ENCODE measurements around the gene SBK2.
A peak's percentile ranks its signal among the peaks of the same experiment; 100 is the strongest.

Gene SBK2

DNA sequence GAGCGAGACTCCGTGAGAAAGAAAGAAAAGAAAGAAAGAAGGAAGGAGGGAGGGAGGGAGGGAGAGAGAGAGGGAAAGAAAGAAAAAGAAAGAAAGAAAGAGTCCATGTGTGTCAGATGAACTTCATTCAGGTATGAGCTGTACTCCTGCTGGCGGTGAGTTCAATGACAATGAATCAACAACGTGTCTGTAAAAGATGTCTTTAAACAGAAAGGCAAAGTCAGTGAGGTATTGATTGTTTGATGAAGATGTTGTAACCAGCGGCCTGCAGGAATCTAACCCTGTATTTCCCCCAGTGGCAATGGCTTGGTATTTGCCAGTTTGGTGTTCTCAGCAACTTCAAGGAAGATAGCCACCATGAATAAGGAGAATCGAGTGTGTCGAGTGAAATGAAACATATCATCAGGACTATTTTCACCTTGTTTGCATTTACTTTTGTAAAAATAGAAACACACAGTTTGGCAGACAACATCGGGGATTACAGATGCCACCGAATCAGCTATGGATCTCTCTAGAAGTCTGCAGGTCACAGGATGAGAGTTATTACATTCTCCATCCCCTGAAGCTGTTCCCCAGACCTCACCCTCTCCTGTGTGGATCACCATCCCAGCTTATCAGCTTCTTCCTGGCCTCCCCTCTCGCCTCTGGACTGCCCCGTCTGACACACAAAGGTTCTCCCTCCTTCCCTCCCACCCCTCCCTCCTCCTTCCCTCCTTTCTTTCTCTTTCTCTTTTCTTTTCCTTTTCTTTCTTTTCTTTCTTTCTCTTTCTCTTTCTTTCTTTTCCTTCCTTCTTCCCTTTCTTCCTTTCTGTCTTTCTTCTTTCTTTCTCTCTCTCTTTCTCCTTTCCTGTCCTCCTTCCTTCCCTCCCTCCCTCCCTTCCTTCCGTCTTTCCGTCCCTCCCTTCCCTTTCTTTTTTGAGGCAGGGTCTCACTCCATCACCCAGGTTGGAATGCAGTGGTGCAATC is 16.6 kb upstream of the SBK2 start:
- FAIRE-seq (no peak), DNase-seq (ENCODE audit: insufficient read length, low spot score) (no peak)
- TF ChIP-seq, protein P1, sequence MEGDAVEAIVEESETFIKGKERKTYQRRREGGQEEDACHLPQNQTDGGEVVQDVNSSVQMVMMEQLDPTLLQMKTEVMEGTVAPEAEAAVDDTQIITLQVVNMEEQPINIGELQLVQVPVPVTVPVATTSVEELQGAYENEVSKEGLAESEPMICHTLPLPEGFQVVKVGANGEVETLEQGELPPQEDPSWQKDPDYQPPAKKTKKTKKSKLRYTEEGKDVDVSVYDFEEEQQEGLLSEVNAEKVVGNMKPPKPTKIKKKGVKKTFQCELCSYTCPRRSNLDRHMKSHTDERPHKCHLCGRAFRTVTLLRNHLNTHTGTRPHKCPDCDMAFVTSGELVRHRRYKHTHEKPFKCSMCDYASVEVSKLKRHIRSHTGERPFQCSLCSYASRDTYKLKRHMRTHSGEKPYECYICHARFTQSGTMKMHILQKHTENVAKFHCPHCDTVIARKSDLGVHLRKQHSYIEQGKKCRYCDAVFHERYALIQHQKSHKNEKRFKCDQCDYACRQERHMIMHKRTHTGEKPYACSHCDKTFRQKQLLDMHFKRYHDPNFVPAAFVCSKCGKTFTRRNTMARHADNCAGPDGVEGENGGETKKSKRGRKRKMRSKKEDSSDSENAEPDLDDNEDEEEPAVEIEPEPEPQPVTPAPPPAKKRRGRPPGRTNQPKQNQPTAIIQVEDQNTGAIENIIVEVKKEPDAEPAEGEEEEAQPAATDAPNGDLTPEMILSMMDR (IDR thresholded peaks at IDR 0.05; ENCODE audit: insufficient read depth, missing control alignments) = no peak

DNA sequence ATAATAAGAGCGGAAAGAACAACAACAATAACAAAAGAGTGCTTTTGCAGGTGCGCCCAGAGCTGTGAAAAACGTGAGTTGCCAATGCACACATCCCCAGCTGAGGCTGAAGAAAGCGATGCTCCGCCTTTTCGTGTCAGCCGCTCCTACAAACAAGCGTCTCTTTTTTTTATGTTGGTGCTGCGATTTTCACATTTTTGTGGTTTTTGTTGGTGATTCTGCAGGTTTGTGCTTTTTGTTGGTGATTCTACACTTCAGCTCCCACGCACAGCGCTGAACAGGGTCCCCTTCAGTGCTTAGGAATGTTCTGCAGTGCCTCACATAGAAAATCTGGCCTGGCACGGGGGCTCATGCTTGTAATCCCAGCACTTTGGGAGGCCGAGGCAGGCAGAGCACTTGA is 15.7 kb upstream of the SBK2 start:
- TF ChIP-seq, protein P1 (IDR thresholded peaks at IDR 0.05; ENCODE audit: insufficient read depth, missing control alignments) = no peak
- DNase-seq (ENCODE audit: insufficient read length, low spot score) = no peak
- FAIRE-seq = no peak

DNA sequence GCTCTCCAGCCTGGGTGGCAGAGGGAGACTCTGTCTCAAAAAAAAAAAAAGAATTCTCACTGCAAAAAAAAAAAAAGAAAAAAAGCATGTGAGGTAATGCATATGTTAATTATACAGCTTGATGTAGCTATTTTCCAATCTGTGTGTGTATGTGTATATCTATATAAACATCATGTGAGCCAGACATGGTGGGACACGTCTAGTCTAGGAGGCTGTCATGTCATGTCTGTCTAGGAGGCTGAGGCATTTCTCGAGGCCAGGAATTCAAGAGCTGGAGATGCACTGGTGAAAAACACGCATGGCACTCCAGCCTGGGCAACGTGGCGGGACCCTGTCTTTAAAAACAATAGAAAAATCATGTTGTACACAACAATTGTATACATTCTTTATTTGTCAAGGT is 15.3 kb upstream of the SBK2 start:
- DNase-seq (ENCODE audit: insufficient read length, low spot score) (no peak), FAIRE-seq (no peak)
- TF ChIP-seq, protein P1 (IDR thresholded peaks at IDR 0.05; ENCODE audit: insufficient read depth, missing control alignments) = no peak

DNA sequence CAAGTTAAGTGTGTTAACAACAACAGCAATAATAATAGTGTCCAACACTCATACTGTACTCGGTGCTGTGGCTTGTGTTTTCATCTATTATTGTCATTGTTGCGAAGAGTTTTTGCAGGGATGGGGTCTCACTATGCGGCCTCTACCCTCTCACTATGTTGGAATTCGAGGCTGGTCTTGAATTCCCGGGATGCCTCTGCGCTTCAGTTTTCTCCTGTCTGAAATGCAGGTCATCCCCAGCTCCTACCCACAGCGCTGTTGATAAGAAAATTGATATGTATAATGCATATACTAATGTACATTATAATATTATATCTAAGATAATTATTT is 13.4 kb upstream of the SBK2 start:
- FAIRE-seq (no peak), DNase-seq (ENCODE audit: insufficient read length, low spot score) (no peak)
- TF ChIP-seq, protein P1 (IDR thresholded peaks at IDR 0.05; ENCODE audit: insufficient read depth, missing control alignments) = no peak

DNA sequence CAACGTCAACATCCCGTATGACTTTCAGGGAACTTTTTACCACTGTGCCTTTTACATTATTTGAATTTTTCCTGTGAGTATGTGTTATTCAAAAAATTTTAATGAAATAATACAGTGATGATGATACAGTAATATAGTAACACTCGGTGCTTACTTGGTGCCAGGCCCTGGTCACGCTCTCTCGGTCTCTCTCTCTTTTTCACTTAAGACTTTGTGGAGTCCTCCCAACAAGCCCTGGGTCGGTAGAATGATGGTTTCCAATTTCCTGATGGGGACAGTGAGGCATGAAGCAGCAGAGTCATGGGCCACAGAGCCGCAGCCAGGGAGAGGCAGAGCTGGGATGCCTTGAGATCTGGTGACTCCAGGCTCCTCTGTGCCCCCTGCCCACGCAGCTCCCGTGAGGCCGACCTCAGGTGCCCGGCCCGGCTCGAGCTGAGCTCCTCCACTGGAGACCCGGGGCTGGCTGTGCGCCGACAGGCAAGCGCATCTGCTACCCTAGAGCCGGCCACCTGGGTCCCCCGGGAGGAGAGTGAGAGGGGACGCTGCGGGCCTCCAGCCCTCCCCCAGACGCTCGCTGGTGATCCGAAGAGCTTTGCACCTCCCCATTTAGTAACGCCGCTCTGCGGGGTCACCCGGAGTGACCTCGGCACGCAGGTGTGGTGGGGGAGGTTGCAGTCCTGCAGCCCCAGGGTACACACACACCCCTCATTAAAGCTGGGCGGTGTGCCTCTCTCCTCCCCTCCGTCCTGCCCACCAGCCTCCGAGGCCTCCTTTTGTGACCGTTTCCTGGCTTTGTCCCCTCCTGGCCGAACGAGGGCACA is 12.8 kb upstream of the SBK2 start:
- DNase-seq (ENCODE audit: insufficient read length, low spot score) = no peak
- no peak for FAIRE-seq
- TF ChIP-seq, protein P1 (IDR thresholded peaks at IDR 0.05; ENCODE audit: insufficient read depth, missing control alignments) = no peak

DNA sequence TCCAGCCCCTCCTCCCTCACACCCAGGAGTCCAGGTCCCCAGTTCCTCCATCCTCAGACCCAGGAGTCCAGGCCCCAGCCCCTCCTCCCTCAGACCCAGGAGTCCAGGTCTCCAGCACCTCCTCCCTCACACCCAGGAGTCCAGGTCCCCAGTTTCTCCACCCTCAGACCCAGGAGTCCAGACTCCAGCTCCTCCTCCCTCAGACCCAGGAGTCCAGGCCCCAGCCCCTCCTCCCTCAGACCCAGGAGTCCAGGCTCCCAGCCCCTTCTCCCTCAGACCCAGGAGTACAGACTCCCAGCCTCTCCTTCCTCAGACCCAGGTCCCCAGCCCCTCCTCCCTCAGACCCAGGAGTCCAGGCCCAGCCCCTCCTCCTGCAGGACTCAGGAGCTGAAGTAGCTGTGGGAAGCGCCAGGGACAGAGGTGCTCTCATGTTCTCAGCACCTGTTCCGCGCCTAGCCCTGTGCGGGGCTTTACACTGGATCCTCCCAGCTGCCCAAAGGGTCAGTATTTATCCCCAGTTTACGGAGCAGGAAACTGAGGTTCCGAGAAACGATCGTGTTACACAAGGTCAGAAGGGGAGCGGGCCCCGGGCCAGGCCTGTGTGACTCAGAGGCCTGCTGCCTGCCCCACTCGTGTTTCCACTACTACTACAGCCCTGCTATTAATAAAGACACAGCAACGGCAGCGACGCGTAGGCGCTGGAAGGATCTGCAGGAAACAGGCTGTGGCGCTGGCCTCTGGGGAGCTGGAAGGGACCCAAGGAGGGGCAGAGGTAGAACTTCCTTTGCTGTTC is 10.1 kb upstream of the SBK2 start:
- DNase-seq (ENCODE audit: insufficient read length, low spot score) (peak; percentile 13), FAIRE-seq (no peak)
- TF ChIP-seq, protein P1 (IDR thresholded peaks at IDR 0.05; ENCODE audit: insufficient read depth, missing control alignments) = no peak
